AG04450 (cell line): Measurements from ENCODE around the gene SLC30A2. TPM values are rescaled to one million over a fixed set of nuclear protein-coding genes. Genes with fewer than 3 reads are reported as not detected.

Experiments used
- CTCF ChIA-PET: fragments of 300-600, 350-600 bp; formaldehyde crosslinking; extraction: SDS; loops from one replicate; lab custom pipeline; 2022; ENCODE audit warnings: antibody characterized with exemption, inconsistent platforms; lab: Charles Lee
- POLR2A ChIA-PET: fragments of 350-600 bp; formaldehyde crosslinking; extraction: SDS; loops from one replicate; lab custom pipeline; 2021; ENCODE audit warnings: antibody characterized with exemption, inconsistent platforms; lab: Yijun Ruan, JAX
- DNase-seq: peaks from one replicate; pipeline ENCODE4 v3.0.0-alpha.2; 2011; ENCODE audit warnings: low read depth, low spot score
- H3K27ac ChIP-seq: one replicate; pipeline ENCODE4 v1.5.1; 2012; ENCODE audit warnings: low read depth, low read length, control low read depth
- H3K27me3 ChIP-seq: one replicate; pipeline ENCODE4 v1.6.0; 2012; ENCODE audit warnings: low read length; ENCODE audit not compliant: control insufficient read depth, insufficient read depth
- H3K4me3 ChIP-seq: 2 replicates; pipeline ENCODE4 v1.5.1; 2011; ENCODE audit warnings: mild to moderate bottlenecking, low read depth, low read length, control low read depth
- H3K9me3 ChIP-seq: 2 replicates; pipeline ENCODE4 v1.5.1; 2012; ENCODE audit warnings: low read length; ENCODE audit not compliant: control insufficient read depth, insufficient read depth
- CTCF ChIP-seq: IDR thresholded peaks from 2 replicates; pipeline ENCODE4 v1.5.1; 2011; ENCODE audit warnings: low read depth, low read length, control low read depth, inconsistent platforms
- polyA plus RNA-seq: library from polyadenylated mRNA; depleted of rRNA; stranded (reverse); fragments of >200 nt; gene quantifications from 2 replicates; pipeline ENCODE4 v1.2.3, GENCODE V29; 2011

Gene SLC30A2
- polyA plus RNA-seq, 1 experiment: not detected

GRCh38 chr1:26015358-26015757 is 30.6 kb downstream of the SLC30A2 start:
- POLR2A ChIA-PET: interaction anchor here (0.7 kb wide), 1 partner anchor 111 kb away, joined by 4 read pairs; no protein-coding TSS in a partner anchor

GRCh38 chr1:26014179-26014578 is 31.7 kb downstream of the SLC30A2 start:
- DNase-seq: no peak
- CTCF ChIA-PET: interaction anchor here (0.6 to 1.2 kb wide), 5 partner anchors 12 to 455 kb away, joined by 3 to 4 read pairs (median 4); partner anchors contain the start of gene PAFAH2
- Histone ChIP-seq H3K27ac (no peak overlapping the region), H3K4me3 (no peak overlapping the region), H3K9me3 (no peaks in the 10 kb centered on the region), H3K27me3 (no peaks in the 10 kb centered on the region)
- TF ChIP-seq CTCF: no peak
- POLR2A ChIA-PET: interaction anchor here (0.7 to 0.8 kb wide), 2 partner anchors 363 to 632 kb away, joined by 3 read pairs; no protein-coding TSS in a partner anchor

More at GRCh38 chr1:26015358-26015757, 30.6 kb downstream of the SLC30A2 start:
- CTCF ChIA-PET: no interaction called here
- no peak for DNase-seq
- no peaks in the 10 kb centered on the region for H3K9me3 ChIP-seq
- H3K4me3 ChIP-seq: no peak overlapping the region
- H3K27me3 ChIP-seq: no peaks in the 10 kb centered on the region
- H3K27ac ChIP-seq: no peak overlapping the region
- no peak for TF ChIP-seq CTCF

- Histone ChIP-seq H3K4me3 (no peak overlapping the region), H3K27ac (no peak overlapping the region), H3K27me3 (no peaks in the 10 kb centered on the region), H3K9me3 (no peaks in the 10 kb centered on the region)
- no peak for TF ChIP-seq CTCF
- ChIA-PET POLR2A (no interaction called here), CTCF (interaction anchor here (1.1 kb wide), 1 partner anchor 117 kb away, joined by 4 read pairs; no protein-coding TSS in a partner anchor)
- no peak for DNase-seq
Observed at GRCh38 chr1:26012864-26013263, 33.1 kb downstream of the SLC30A2 start.

GRCh38 chr1:26010825-26011224 is 35.1 kb downstream of the SLC30A2 start:
- Histone ChIP-seq H3K27ac (no peak overlapping the region), H3K4me3 (no peak overlapping the region), H3K9me3 (no peaks in the 10 kb centered on the region), H3K27me3 (no peaks in the 10 kb centered on the region)
- TF ChIP-seq CTCF: no peak
- ChIA-PET POLR2A (interaction anchor here (0.6 kb wide), 1 partner anchor 15 kb away, joined by 3 read pairs; no protein-coding TSS in a partner anchor), CTCF (interaction anchor here (1.3 to 1.5 kb wide), 2 partner anchors 13 to 115 kb away, joined by 5 to 6 read pairs; partner anchors contain the start of gene PAFAH2)
- DNase-seq: no peak

- Histone ChIP-seq H3K4me3 (no peak overlapping the region), H3K9me3 (no peaks in the 10 kb centered on the region), H3K27ac (no peak overlapping the region), H3K27me3 (no peaks in the 10 kb centered on the region)
- CTCF ChIA-PET: interaction anchor here (1.3 to 1.5 kb wide), 2 partner anchors 13 to 114 kb away, joined by 5 to 6 read pairs; partner anchors contain the start of gene PAFAH2
- POLR2A ChIA-PET: no interaction called here
- no peak for DNase-seq
- peak; percentile 16; the same call in 1 of the 2 replicates for TF ChIP-seq CTCF
Observed at GRCh38 chr1:26009796-26010447, 36.0 kb downstream of the SLC30A2 start.
